Activated T-cell treated with anti-CD3 and anti-CD28 coated beads, Interleukin-2, amount 50 U/mL, for 1 hour (primary cell): ENCODE data around the gene RENBP.
"Not testable (repeated sequence)": the region's sequence is repeated elsewhere in the genome, so short reads cannot be mapped to it uniquely, and the experiment has no call there.

Source experiments
- DNase-seq: peaks from one replicate; pipeline ENCODE4 v3.0.0-alpha.2; 2020

RENBP gene

GRCh38 chrX:153944140-153944799, at the start of gene RENBP:
RENBP (minus strand) TSS chrX:153944643; CDS start chrX:153944610, 33 bp downstream.
- peak; percentile 46 for DNase-seq

GRCh38 chrX:153993978-153994377, 49.5 kb upstream of the RENBP start:
- DNase-seq: no peak

DNA sequence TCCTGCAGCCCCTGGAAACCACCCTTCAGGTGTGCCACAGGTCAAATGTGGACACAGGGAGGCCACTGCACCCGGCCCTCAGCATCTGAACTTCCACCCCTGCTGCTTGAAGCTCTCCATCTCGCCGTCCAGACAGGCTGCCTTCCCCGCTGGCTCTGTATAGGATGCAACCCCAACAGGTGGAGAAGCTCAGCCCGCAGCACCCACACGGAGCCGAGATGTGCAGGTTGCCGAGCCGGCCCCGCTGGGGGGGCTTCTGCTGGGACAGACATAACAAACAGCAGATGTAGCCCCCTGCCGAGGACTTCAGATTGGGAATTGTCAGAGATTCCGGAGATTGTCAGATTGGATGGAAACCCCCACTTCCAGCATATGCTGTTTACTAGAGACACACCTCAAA, 48.6 kb upstream of the RENBP start:
- DNase-seq: no peak

- no peak for DNase-seq
These were observed 47.7 kb upstream of the RENBP start for GRCh38 chrX:153992180-153992579.

DNA sequence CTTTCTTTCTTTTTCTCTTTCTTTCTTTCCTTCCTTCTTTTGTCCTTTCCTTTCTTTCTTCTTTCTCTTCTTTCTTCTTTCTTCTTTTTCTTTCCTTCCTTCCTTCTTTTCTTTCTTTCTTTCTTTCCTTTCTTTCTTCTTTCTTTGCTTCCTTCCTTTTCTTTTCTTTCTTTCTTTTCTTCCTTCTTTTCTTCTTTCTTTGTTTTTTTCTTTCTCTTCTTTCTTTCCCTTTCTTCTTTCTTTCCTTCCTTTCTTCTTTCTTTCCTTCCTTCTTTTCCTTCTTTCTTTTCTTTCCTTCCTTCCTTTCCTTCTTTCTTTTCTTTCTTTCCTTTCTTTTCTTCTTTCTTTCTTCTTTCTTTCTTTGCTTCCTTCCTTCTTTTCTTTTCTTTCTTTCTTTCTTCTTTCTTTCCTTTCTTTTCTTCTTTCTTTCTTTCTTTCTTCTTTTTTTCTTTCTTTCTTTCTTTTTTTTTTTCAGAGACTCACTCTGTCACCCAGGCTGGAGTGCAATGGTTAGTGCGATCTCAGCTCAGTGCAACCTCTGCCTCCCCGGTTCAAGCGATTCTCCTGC, 46.7 kb upstream of the RENBP start:
- no peak for DNase-seq

DNA sequence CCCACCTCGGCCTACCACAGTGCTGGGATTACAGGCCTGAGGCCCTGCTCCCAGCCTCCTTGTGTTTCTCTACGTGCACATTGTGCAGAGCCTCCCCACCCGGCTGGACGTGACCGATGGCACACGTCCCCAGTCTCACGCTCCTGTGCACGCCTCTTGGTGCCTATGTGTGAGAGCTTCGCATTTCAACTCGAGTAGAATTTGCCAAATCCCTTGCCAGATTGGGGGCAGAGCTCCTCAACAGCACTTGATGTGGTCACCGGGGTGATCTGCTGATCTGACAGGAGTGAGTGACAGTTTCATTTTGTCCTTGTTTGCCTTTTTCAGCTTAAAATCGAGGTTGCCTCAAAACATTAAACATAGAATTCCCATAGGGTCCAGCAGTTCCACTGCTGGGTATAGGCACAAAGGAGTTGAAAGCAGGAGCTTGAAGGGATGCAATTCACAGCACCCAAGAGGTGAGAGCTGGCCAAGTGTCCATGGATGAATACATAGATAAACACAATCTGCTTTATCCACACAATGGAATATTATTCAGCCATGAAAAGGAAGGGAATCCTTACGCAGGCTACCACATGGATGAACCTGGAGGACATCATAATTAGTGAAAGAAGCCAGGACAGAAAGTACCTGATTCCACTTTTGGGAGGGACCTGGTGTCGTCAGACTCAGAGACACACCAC, 45.7 kb upstream of the RENBP start:
- DNase-seq: no peak

GRCh38 chrX:153988493-153988892, 44.0 kb upstream of the RENBP start:
- no peak for DNase-seq

- peak; percentile 40 for DNase-seq
These were observed 40.1 kb upstream of the RENBP start for GRCh38 chrX:153984351-153985178.

- no peak for DNase-seq
These were observed 38.9 kb upstream of the RENBP start for GRCh38 chrX:153983321-153983801.

DNA sequence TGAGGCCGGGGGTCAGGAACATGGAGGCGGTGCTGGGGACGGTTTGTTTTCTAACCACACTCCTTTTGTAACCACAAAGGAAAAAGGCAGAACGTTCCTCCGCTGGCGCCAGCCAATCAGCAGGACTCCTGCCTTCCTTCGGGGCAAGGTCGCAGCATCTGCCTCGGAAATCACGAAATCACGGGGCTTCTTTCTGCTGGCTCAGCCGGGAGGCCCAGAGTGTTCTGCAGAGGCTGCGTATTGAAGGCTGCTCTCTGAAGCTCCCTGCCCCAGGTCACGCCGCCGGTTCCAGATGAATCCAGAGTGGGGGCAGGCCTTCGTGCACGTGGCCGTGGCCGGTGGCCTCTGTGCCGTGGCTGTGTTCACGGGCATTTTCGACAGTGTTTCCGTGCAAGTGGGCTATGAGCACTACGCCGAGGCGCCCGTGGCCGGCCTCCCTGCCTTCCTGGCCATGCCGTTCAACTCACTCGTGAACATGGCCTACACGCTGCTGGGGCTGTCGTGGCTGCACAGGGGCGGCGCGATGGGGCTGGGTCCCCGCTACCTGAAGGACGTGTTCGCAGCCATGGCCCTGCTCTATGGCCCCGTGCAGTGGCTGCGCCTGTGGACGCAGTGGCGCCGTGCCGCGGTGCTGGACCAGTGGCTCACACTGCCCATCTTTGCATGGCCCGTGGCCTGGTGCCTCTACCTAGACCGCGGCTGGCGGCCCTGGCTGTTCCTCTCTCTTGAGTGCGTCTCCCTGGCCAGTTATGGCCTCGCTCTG, 37.5 kb upstream of the RENBP start:
- DNase-seq: peak; percentile 68

- DNase-seq: no peak
These were observed 36.8 kb upstream of the RENBP start for GRCh38 chrX:153981231-153981630.

- DNase-seq: not testable (repeated sequence)
These were observed 36.0 kb upstream of the RENBP start for GRCh38 chrX:153980394-153980793.

DNA sequence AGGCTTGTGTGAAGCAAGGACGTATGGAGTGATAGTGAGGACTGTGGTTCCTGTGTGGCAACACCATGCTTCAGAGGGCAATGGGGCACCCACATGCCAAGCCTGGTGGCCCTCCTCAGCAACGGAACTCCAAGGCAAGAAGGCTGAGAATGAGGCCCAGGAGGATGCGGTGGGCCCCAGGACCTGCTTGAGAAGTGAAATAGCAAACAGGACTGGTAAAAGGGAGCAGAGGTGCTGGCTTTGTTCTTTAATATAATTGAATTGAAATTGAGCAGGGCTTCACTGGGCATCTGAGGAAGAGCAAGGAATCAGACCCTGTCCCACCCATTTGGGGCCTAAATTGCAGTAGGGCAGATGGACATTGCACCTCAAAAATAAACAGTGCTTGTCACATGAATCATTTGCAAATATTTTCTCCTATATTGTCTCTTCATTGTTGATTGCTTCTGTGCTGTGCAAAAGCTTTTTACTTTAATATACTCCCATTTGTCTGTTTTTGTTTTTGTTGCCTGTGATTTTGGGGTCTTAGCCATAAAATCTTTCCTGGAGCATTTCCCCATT, 30.4 kb upstream of the RENBP start:
- DNase-seq: no peak

- no peak for DNase-seq
These were observed 29.7 kb upstream of the RENBP start for GRCh38 chrX:153974003-153974725.

GRCh38 chrX:153973127-153974002, 28.9 kb upstream of the RENBP start:
- DNase-seq: no peak

DNA sequence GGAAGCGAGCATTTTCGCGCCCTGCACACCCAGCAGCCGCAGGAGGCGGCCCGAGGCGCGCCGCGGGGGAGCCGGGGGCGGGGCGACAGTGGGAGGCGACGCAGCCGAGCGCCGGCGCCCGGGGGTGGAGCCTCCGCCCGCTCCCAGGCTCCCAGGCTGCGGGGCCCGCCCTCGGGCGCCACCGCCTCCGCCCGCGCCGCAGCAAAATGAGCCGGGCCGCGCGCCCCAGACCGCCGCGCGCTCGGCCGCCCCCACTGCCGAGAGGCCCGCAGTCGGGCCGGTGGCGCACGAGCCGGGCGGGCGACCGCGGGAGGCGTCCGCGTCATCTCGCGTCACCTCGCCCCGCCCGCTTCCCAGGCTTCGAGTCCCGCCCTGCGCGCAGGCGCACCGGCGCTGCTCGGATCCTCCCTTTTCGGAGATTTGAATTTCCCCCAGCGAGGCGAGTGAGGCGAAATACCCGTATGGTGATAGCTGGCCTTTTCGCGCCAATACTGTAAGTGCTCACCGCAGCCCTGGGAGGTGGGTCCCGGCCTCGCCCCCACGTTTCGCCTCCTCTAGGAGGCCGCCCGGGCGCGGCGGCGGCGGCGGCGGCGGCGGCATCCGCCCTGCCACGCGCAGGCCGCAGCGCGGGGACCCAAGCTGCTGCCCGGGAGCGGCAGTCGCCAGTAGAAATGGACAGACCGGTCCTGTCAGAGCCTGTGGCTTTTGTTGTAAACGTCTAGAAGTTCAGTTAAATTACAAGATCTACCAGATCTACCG, 28.1 kb upstream of the RENBP start, which contains the start of gene TMEM187:
Gene TMEM187, plus strand, starts transcription at position 387 of the 759 bp plus-strand sequence. CDS start 9,309 bp downstream, outside the sequence.
- peak; percentile 93 for DNase-seq

DNA sequence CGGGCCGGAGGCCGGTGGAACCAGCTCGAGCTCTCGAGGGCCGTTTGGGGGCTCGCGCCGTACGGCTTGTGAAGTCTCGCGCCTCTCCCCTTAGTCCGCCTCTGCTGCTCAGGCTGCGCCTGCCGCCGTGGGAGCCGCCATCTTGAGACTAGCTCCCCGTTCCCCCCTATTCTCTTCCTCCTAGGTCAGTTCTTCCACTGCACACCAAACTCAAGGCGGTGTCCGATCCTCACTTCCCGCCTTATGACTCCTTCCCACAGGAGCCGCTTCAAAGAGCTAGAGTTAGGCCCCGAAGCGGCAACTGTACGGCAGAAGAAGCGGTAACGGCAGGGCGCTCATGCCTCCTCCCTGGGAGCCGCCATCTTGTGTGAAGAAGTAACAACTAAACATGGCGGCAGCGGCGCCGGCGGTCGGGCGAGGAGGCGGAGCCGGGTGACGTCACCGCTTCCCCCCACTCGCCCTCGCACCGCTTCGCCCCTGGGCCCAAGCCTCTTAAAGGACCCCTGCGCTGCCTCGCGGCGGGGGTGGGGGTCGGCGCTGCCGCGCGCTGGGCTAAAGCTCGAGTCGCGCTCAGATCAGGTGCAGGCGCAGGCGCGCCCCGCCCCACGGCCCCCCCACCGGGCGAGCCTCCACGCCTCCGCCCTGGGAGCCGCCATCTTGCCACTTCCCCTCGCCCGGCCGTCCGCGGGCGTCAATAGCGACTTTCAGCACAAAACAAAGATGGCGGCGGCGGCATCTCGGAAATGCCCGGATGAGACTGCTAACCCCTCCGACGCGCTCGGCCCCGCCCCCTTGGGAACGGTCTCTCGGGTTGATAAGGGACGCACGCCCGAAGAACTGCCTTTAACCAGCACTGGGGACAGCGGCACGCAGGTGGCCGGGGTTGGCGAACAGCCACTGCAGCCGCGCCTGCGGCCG, 27.3 kb upstream of the RENBP start, which contains the start of gene HCFC1:
Gene HCFC1, minus strand, starts transcription at position 369 of the 918 bp plus-strand sequence. CDS start 978 bp downstream, outside the sequence.
- DNase-seq: peak; percentile 93

GRCh38 chrX:153971124-153971449, 26.6 kb upstream of the RENBP start:
- DNase-seq: peak; percentile 90
